Adrenal gland (tissue), 5 donors: ENCODE results near the gene LRRC15.

ENCODE experiments used
- POLR2A ChIP-seq, 2 donors: fragments of 450-650 bp; IDR thresholded peaks; one replicate each; pipeline ENCODE4 v1.6.1; 2017; ENCODE audit warnings: antibody characterized with exemption in 2 of 2, mild to moderate bottlenecking in 2 of 2, moderate library complexity in 1 of 2
- TF ChIP-seq, protein P1 (sequence below), 6 experiments: fragments of 450-650 bp in 4 of 6; fragments of 200-600 bp in 2 of 6; sonication (generic) in 1 of 6; IDR thresholded peaks; 1 replicate in 5 of 6; 2 replicates in 1 of 6; pipeline versions ENCODE4 v1.5.1 to v1.8.0; 2016 to 2021; ENCODE audit warnings: antibody characterized with exemption in 6 of 6, mild to moderate bottlenecking in 2 of 6, moderate library complexity in 1 of 6
- donor health status: DM: no; HTN: no; CAD: no.

DNA sequence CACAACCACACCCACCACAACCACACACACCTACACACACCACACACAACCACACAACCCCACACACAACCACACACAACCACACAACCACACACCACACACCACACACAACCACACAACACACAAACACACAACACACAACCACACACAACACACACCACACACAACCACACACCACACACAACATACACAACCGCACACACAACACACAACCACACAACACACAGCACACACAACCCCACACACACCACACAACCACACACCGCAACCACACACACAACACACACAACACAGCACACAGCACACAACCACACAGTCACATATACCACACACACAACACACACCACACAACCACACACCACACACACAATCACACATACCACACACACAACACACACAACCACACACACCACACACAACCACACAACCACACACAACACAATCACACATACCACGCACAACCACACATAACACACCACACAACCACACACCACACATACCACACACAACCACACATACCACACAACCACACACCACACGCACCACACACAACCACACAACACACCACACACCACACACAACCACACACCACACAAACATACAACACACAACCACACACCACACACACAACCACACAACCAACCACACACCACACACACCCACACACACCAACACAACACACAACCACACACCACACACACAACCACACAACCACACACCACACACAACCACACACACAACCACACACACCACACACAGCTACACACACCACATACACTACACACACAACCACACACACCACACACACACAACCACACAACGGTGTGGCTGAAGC is 42.1 kb downstream of the LRRC15 start:
- TF ChIP-seq POLR2A (IDR thresholded peaks at IDR 0.05), result no peak
- TF ChIP-seq, protein P1, sequence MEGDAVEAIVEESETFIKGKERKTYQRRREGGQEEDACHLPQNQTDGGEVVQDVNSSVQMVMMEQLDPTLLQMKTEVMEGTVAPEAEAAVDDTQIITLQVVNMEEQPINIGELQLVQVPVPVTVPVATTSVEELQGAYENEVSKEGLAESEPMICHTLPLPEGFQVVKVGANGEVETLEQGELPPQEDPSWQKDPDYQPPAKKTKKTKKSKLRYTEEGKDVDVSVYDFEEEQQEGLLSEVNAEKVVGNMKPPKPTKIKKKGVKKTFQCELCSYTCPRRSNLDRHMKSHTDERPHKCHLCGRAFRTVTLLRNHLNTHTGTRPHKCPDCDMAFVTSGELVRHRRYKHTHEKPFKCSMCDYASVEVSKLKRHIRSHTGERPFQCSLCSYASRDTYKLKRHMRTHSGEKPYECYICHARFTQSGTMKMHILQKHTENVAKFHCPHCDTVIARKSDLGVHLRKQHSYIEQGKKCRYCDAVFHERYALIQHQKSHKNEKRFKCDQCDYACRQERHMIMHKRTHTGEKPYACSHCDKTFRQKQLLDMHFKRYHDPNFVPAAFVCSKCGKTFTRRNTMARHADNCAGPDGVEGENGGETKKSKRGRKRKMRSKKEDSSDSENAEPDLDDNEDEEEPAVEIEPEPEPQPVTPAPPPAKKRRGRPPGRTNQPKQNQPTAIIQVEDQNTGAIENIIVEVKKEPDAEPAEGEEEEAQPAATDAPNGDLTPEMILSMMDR (IDR thresholded peaks at IDR 0.05), result no peak
